GM23338 (cell line): ENCODE data around the gene ANTXR2. TPM values are rescaled to one million over a fixed set of nuclear protein-coding genes. Genes with fewer than 3 reads are reported as not detected.

ENCODE experiments used
- ATAC-seq: fragments of 200-7000 bp; cut with Tn5 transposase; 3 replicates; pipeline ENCODE4 v1.9.1; 2020
- DNase-seq: peaks from one replicate; pipeline ENCODE4 v3.0.0-alpha.2; 2015; ENCODE audit warnings: low spot score
- H2AFZ ChIP-seq: fragments of 200-600 bp; sonication (generic); 2 replicates; pipeline ENCODE4 v1.8.0; 2016; ENCODE audit warnings: antibody characterized with exemption, mild to moderate bottlenecking, moderate library complexity
- H3F3A ChIP-seq: fragments of 200-600 bp; sonication (generic); replicated peaks from 2 replicates; pipeline ENCODE4 v1.8.0; 2017; ENCODE audit warnings: antibody characterized with exemption, mixed run types, low read depth
- H3K27ac ChIP-seq: fragments of 200-600 bp; sonication (generic); 2 replicates; pipeline ENCODE4 v1.6.1; 2016; ENCODE audit warnings: low read depth
- H3K27me3 ChIP-seq: fragments of 200-600 bp; sonication (generic); 2 replicates; pipeline ENCODE4 v1.8.0; 2016; ENCODE audit warnings: mild to moderate bottlenecking, mixed run types, moderate library complexity; ENCODE audit not compliant: insufficient read depth
- H3K36me3 ChIP-seq: fragments of 200-600 bp; sonication (generic); 2 replicates; pipeline ENCODE4 v1.8.0; 2016; ENCODE audit warnings: mild to moderate bottlenecking; ENCODE audit not compliant: insufficient read depth
- H3K4me1 ChIP-seq: fragments of 200-600 bp; sonication (generic); 2 replicates; pipeline ENCODE4 v1.8.0; 2016; ENCODE audit warnings: mild to moderate bottlenecking, moderate library complexity; ENCODE audit not compliant: insufficient read depth
- H3K4me2 ChIP-seq: fragments of 200-600 bp; sonication (generic); 2 replicates; pipeline ENCODE4 v1.7.1; 2017; ENCODE audit warnings: mixed run types
- H3K4me3 ChIP-seq: fragments of 200-600 bp; sonication (generic); 2 replicates; pipeline ENCODE4 v1.6.1; 2016; ENCODE audit warnings: mixed run types
- H3K79me2 ChIP-seq: fragments of 200-600 bp; sonication (generic); replicated peaks from 2 replicates; pipeline ENCODE4 v1.8.0; 2017; ENCODE audit warnings: mild to moderate bottlenecking; ENCODE audit not compliant: insufficient read depth
- H3K9me2 ChIP-seq: fragments of 200-600 bp; sonication (generic); 2 replicates; pipeline ENCODE4 v1.8.0; 2017; ENCODE audit not compliant: insufficient read depth
- H4K20me1 ChIP-seq: fragments of 200-600 bp; sonication (generic); replicated peaks from 2 replicates; pipeline ENCODE4 v1.8.0; 2017; ENCODE audit warnings: mild to moderate bottlenecking; ENCODE audit not compliant: insufficient read depth
- H3K27ac Mint-ChIP-seq: 2 replicates; pipeline ENCODE4 v1.8.0; 2020; ENCODE audit warnings: inconsistent platforms, mild to moderate bottlenecking, moderate library complexity, mixed read lengths
- H3K27me3 Mint-ChIP-seq: 3 replicates; pipeline ENCODE4 v1.8.0; 2022; ENCODE audit warnings: low read depth, mild to moderate bottlenecking, moderate library complexity, mixed read lengths, inconsistent platforms; ENCODE audit not compliant: insufficient read depth, poor library complexity
- H3K36me3 Mint-ChIP-seq: 3 replicates; pipeline ENCODE4 v1.8.0; 2021; ENCODE audit warnings: low read depth, mild to moderate bottlenecking, inconsistent platforms, moderate library complexity, mixed read lengths
- H3K4me1 Mint-ChIP-seq: 3 replicates; pipeline ENCODE4 v1.8.0; 2020; ENCODE audit warnings: mild to moderate bottlenecking, inconsistent platforms, mixed read lengths
- H3K4me3 Mint-ChIP-seq: 3 replicates; pipeline ENCODE4 v1.8.0; 2021; ENCODE audit warnings: moderate library complexity, mild to moderate bottlenecking, inconsistent platforms, mixed read lengths
- H3K9me3 Mint-ChIP-seq: 3 replicates; pipeline ENCODE4 v1.8.0; 2020; ENCODE audit warnings: moderate library complexity, mild to moderate bottlenecking, inconsistent platforms, mixed read lengths
- CTCF ChIP-seq, 2 experiments: fragments of 200-600 bp in 1 of 2; sonication (generic) in 1 of 2; conservative IDR thresholded peaks; 2 replicates each; pipeline versions ENCODE4 v1.5.1 to v1.6.1; 2016 to 2017; ENCODE audit warnings: antibody characterized with exemption in 2 of 2, low read depth in 2 of 2, mild to moderate bottlenecking in 2 of 2, moderate library complexity in 1 of 2
- ETS1 ChIP-seq: IDR thresholded peaks from 2 replicates; pipeline ENCODE4 v1.6.1; 2016; ENCODE audit warnings: antibody characterized with exemption
- EZH2phosphoT487 ChIP-seq: fragments of 200-600 bp; sonication (generic); IDR thresholded peaks from one replicate; pipeline ENCODE4 v1.8.1; 2018; ENCODE audit warnings: antibody characterized with exemption; ENCODE audit not compliant: unreplicated experiment
- NANOG ChIP-seq: IDR thresholded peaks from 2 replicates; pipeline ENCODE4 v1.6.1; 2016; ENCODE audit warnings: antibody characterized with exemption, borderline replicate concordance
- POLR2AphosphoS5 ChIP-seq: IDR thresholded peaks from 2 replicates; pipeline ENCODE4 v1.6.1; 2016; ENCODE audit warnings: antibody characterized with exemption, low read depth
- REST ChIP-seq: IDR thresholded peaks from one replicate; pipeline ENCODE4 v1.6.1; 2018; ENCODE audit warnings: antibody characterized with exemption; ENCODE audit not compliant: unreplicated experiment
- STAT1 ChIP-seq: IDR thresholded peaks from one replicate; pipeline ENCODE4 v1.6.1; 2016; ENCODE audit warnings: antibody characterized with exemption; ENCODE audit not compliant: unreplicated experiment
- ZNF114 ChIP-seq: fragments of 250-450 bp; sonication (Bioruptor Pico); IDR thresholded peaks from 2 replicates; pipeline ENCODE4 v1.5.0; 2020; ENCODE audit warnings: mild to moderate bottlenecking, moderate library complexity
- ZNF462 ChIP-seq: fragments of 250-450 bp; sonication (Bioruptor Pico); IDR thresholded peaks from 2 replicates; pipeline ENCODE4 v1.5.0; 2020; ENCODE audit warnings: mild to moderate bottlenecking, moderate library complexity
- polyA plus RNA-seq: library from polyadenylated mRNA; unstranded; fragments of >200 nt; fragmentation: Nextera tagmentation; extraction: Ambion mirVana; gene quantifications from 2 replicates; pipeline ENCODE4 v1.2.1, GENCODE V29; 2016
- total RNA-seq: library from RNA; depleted of rRNA; stranded (reverse); fragments of >200 nt; shearing (Covaris generic); gene quantifications from 2 replicates; pipeline ENCODE4 v1.2.3, GENCODE V29; 2014

ANTXR2 gene
- total and polyA plus RNA-seq, 2 experiments from 2014 or later: 2.0 to 5.3 TPM

GRCh38 chr4:80029364-80029763, 43.7 kb downstream of the ANTXR2 start (continued):
- no peak for TF ChIP-seq REST
- no peak for TF ChIP-seq POLR2AphosphoS5

GRCh38 chr4:80027611-80028010, 45.4 kb downstream of the ANTXR2 start:
- ATAC-seq (no peak), DNase-seq (no peak)
- Mint-ChIP-seq H3K27ac (no peak overlapping the region), H3K9me3 (no peaks in the 10 kb centered on the region), H3K4me3 (no peak overlapping the region), H3K27me3 (no peaks in the 10 kb centered on the region), H3K4me1 (peaks cover 2% of the 10 kb centered on the region; the same call in 2 of the 3 replicates), H3K36me3 (no peaks in the 10 kb centered on the region)
- H2AFZ ChIP-seq: no peak overlapping the region
- H3K9me2 ChIP-seq: no peaks in the 10 kb centered on the region
- no peak overlapping the region for H3K4me2 ChIP-seq
- no peaks in the 10 kb centered on the region for H3F3A ChIP-seq
- no peak overlapping the region for H3K4me3 ChIP-seq
- no peaks in the 10 kb centered on the region for H3K4me1 ChIP-seq
- H3K27ac ChIP-seq: no peak overlapping the region
- no peaks in the 10 kb centered on the region for H3K27me3 ChIP-seq
- no peaks in the 10 kb centered on the region for H3K36me3 ChIP-seq
- H3K79me2 ChIP-seq: no peaks in the 10 kb centered on the region
- H4K20me1 ChIP-seq: no peaks in the 10 kb centered on the region
- TF ChIP-seq ZNF114: no peak
- TF ChIP-seq CTCF (conservative IDR thresholded peaks at IDR 0.05; ENCODE audit: low read depth in 2 of 2): no peak
- no peak for TF ChIP-seq EZH2phosphoT487
- no peak for TF ChIP-seq REST
- no peak for TF ChIP-seq STAT1
- TF ChIP-seq NANOG: no peak
- no peak for TF ChIP-seq ZNF462 (CRISPR knock-in tag)
- no peak for TF ChIP-seq ETS1
